Tibial nerve (tissue), 3 donors: Measurements from ENCODE around the gene DNAJC22.

ENCODE experiments used
- POLR2A ChIP-seq, 2 donors: fragments of 450-650 bp; IDR thresholded peaks; one replicate each; pipeline ENCODE4 v1.6.1; 2017; ENCODE audit warnings: antibody characterized with exemption in 2 of 2, mild to moderate bottlenecking in 2 of 2, moderate library complexity in 2 of 2
- TF ChIP-seq, protein P1 (sequence below), 5 experiments: fragments of 200-600 bp in 3 of 5; fragments of 450-650 bp in 2 of 5; sonication (generic) in 3 of 5; IDR thresholded peaks; one replicate each; pipeline ENCODE4 v1.5.1; 2016 to 2019; ENCODE audit warnings: antibody characterized with exemption in 5 of 5, mild to moderate bottlenecking in 3 of 5, moderate library complexity in 2 of 5

DNA sequence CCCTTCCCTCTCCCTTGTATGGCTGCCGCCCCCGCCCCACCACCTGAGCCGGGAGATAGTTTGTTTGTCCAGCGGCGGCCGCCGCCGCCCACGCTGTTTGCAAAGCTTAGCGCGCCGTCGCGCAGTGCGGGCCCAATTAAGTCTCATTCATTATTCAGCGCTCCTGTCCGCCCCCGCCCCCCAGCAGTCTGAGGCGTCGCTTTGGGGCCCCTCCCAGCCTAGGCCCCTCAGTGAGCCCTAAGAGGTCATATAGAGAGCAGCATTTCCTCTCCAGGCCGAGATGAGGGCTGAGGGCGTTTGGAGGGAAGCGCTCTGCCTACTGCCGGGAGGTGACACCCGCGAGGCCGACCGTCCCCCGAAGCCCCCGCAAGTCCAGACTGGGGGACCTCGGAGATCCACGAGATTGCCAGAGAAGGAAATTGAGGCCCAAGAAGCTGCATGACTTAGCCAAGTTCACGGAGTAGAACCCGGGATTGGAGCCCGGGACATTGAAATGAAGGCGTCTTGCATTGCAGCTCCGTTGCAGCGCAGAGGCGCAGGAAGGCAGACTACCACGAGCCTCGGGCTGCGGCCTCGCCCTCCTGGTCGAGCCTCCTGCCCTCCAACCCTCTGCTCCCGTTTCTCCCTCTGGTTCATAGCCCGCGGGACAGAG, at the start of gene DNAJC22:
- TF ChIP-seq, protein P1, sequence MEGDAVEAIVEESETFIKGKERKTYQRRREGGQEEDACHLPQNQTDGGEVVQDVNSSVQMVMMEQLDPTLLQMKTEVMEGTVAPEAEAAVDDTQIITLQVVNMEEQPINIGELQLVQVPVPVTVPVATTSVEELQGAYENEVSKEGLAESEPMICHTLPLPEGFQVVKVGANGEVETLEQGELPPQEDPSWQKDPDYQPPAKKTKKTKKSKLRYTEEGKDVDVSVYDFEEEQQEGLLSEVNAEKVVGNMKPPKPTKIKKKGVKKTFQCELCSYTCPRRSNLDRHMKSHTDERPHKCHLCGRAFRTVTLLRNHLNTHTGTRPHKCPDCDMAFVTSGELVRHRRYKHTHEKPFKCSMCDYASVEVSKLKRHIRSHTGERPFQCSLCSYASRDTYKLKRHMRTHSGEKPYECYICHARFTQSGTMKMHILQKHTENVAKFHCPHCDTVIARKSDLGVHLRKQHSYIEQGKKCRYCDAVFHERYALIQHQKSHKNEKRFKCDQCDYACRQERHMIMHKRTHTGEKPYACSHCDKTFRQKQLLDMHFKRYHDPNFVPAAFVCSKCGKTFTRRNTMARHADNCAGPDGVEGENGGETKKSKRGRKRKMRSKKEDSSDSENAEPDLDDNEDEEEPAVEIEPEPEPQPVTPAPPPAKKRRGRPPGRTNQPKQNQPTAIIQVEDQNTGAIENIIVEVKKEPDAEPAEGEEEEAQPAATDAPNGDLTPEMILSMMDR (IDR thresholded peaks at IDR 0.05) = no peak
- TF ChIP-seq POLR2A (IDR thresholded peaks at IDR 0.05) = no peak
